DMS79 treated with DMSO at 0.1 percent for 48 hours (cell line): Measurements from ENCODE around the gene PKP2.
A peak's percentile ranks its signal among the peaks of the same experiment; 100 is the strongest.

Source experiments
- DNase-seq: peaks from one replicate; lab custom pipeline; 2025; lab: John Stamatoyannopoulos, UW

Gene PKP2

GRCh38 chr12:32809196-32809595, 87.4 kb downstream of the PKP2 start:
- no peak for DNase-seq

DNA sequence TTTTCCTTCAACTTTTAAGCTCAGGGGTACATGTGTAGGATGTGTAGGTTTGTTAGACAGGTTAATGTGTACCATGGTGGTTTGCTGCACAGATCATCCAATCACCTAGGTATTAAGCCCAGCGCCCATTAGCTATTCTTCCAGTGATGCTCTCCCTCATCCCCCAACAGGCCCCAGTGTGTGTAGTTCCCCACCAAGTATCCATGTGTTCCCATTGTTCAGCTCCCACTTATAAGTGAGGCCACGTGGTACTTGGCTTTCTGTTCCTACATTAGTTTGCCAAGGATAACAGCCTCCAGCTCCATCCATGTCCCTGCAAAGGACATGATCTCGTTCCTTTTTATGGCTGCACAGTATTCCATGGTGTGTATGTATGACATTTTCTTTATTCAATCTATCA, 92.3 kb downstream of the PKP2 start:
- DNase-seq: no peak

DNA sequence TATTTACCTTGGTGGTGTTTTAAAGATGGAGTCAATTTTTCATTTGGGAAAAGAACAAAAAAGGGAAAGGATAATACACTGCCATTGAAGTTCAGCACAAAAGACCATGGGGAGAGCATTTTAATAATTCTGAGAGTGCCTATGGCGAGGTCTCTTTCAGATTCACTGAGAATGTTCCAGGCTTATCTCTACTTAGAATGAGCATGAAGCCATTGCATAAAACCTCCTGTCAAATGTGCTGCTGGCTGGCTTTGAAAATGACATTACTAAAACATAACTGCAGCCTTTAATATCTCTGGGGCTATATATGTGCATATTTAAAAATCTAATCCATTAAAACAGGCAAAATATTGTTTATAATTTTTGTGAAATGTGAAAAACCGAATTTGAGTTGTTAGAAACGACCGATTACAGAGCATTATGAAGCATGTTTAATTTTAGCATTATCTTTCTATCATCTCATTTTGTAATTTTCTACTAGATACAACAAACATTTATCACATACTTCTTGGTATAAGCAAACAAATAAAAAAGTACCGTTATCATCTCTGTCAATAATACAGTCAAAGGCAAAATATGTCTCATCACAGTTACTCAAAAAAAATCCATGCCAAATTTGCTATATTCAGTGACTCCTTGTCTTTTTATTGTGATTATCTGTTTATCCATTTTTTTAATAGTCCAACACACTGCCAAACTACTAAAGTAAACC, 95.2 kb downstream of the PKP2 start:
- DNase-seq: no peak

GRCh38 chr12:32794281-32794680, 102.3 kb downstream of the PKP2 start:
- DNase-seq: no peak

- DNase-seq: no peak
Measured at GRCh38 chr12:32789916-32790315, 106.7 kb downstream of the PKP2 start.

DNA sequence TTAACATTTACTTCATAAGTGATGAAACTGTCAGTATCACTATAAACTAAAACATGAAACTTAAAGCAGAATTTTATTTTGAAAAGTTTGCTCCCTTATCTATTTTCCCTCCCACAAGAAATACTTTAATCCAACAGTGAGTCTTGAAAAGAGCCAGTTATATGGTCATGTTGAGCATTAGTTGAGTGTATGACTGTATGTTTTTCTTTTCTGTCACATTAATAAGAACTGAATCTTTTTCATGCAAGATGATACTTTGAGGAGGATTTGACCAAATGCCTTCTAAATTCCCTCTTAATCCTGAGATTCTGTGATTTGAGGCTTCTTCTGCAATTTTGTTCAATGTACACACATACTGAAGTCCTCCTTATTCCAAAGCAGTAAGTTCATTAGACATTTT, 107.1 kb downstream of the PKP2 start:
- DNase-seq: no peak

- DNase-seq: no peak
Measured at GRCh38 chr12:32788405-32788804, 108.2 kb downstream of the PKP2 start.

GRCh38 chr12:32785557-32785956, 111.0 kb downstream of the PKP2 start:
- DNase-seq: no peak

DNA sequence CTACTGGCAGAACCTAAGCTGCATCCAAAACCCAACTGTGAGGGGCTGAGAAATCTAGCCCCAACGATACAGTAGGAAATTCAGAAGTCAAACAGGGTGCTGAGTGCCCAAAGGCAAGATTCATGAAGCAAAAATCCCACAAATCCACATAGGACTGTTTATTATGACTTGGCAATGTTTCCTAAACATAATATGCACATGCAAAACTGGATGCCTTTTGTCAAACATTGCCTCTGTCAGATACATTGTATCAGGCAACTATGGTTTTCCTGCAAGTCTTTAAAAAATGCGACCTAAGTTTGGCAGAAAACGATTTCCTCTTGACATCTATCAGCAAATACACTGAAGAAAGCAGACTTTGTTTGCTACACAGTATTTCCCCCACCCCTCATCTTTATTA, 113.5 kb downstream of the PKP2 start:
- DNase-seq: no peak

DNA sequence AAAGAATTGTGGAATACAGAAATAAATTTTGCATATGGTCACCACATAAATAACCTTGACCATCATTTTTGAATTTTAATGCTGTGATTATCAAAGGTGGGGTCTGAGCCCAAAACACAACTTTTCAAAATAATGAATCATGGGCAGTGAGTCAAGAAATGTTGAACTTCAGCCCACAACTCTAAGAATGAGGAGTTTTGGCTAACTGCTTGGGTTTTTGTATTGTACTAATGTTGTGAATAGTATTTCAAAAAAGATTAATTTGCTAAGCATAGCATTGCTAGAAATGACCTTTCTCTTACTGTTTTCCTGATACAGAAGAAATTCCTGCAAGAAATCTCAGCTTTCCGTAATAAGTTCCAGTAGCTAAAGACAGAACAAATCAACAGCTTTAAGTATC, 116.5 kb downstream of the PKP2 start:
- no peak for DNase-seq

GRCh38 chr12:32777691-32778175, 118.8 kb downstream of the PKP2 start:
- no peak for DNase-seq

DNA sequence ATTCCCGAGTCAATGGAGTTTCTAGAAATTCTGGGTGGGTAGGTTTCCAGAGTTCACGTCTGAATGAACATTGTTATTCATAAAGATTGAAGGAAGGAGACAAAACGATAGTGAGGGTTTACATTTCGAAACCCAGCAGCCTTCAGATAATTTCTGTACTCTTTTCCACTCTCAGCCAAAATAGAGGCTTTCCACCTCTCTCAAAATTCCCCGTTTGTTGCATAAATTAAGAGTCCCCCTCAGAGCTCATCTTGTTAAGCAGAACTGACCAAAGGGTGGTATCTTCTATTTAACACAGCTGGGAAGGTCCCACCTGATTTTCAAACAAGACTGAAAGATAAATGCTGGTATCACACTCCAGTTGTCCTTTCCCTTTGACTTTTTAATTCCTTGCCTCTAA, 119.4 kb downstream of the PKP2 start:
- DNase-seq: no peak

DNA sequence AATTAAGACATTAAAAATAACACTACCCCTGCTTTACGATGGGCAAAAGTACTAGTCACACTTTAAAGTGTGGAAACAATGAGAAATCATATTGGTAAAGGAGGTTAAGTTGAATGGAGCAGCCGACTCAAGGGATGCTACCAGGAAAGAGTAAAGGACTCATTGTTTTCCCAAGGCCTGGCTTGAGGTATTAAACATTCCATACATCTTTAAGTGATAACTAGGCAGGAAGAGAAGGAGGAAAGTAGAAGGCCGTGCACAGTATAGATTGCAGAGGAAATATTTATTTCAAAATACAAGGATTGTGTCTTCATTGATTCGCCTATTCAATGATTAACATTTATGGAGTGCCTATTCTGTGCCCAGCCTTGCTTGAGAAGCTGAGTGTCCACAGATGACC, 120.3 kb downstream of the PKP2 start:
- DNase-seq: no peak

DNA sequence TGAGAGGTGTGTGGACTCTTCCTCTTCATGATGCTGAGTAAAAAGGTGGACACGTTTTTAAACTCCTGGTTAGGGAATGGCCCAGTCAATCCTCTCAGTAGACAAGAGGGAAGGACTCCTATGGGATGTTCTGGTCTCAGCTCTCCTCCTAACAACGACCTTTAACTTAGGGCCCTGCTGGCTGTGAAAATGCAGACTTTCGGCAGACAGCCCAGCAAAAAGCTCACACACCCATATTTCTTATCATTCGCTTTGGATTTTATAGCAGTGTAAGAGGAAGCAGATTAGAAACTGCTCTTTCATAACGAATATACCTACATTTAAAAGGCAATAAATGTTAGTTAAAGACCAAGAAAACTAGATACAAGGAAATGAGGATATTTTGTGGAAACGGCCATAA, 122.9 kb downstream of the PKP2 start:
- DNase-seq: no peak

- no peak for DNase-seq
Measured at GRCh38 chr12:32770141-32770540, 126.4 kb downstream of the PKP2 start.

DNA sequence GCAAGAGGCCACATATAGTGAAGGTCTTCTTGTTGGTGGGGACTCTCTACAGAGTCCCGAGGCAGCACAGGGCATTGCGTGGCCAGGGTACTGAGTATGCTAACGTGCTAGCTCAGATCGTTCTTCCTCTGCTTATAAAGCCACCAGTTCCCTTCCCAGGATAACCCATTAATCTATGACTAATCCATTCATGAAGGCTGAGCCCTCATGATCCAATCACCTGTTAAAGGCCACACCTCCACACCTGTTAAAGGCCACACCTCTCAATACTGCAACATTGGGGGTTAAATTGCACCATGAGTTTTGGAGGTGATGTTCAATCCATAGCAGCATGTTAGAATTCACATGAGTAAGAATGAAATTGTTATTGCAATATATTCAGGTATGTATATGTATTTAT, 128.1 kb downstream of the PKP2 start:
- no peak for DNase-seq

GRCh38 chr12:32765906-32766305, 130.7 kb downstream of the PKP2 start:
- no peak for DNase-seq

GRCh38 chr12:32761716-32762115, 134.9 kb downstream of the PKP2 start:
- no peak for DNase-seq

- DNase-seq: no peak
Measured at GRCh38 chr12:32757157-32757556, 139.4 kb downstream of the PKP2 start.

- DNase-seq: no peak
Measured at GRCh38 chr12:32756476-32757066, 140.0 kb downstream of the PKP2 start.

GRCh38 chr12:32755654-32756475, 140.7 kb downstream of the PKP2 start, which contains the start of gene YARS2:
TSS of gene YARS2 (minus strand) at chr12:32755897. CDS start at chr12:32755874, 23 bp downstream.
- peak; percentile 96 for DNase-seq

DNA sequence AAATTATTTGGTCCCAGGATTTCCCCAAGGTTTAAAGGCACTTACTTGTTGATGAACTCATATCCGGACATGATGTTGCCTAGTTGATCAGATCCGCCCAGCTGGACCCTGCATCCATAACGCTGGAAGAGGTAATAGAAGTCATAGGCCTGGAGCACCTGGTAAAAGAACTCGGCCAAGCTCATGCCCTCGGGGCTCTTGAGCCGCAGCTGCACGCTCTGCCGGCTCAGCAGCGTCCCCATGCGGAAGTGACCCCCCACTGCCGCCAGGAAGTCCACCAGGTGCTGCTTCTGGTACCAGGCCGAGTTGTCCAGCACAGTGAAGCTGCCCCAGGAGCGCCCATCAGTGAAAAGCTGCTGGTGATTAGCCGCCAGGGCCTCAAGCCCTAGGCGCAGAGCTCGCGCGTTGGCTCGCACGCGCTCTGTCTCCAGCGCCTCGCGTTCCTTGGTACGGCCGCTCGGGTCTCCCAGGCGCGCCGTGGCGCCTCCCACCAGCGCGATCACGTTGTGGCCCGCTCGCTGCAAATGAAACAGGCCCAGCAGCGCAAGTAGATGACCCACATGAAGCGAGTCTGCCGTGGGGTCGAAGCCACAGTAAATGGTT, 141.4 kb downstream of the PKP2 start:
- DNase-seq: peak; percentile 66
